Measurements from ENCODE around the gene CCDC106.

DNA sequence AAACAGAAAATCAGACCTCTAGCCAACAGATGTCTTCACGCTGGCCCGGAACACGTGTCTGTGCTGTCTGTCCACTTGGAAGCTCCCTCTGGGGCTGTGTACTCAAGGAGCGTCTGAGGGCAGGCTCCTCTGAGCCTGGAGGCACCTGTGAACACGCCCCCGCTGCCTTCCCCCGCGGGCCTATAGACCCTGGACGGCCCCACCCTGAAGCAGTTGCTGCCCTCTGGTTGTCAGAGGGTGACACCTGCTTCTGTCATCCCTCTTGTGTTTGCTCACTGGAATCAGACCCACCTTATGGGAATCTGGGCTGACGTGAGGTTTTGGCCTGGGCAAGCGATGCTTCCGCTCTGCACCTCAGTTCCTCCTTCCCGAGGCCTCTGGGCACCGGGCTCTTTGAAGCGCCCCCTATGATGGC is 46.2 kb downstream of the CCDC106 start:
- TF ChIP-seq, protein P1, sequence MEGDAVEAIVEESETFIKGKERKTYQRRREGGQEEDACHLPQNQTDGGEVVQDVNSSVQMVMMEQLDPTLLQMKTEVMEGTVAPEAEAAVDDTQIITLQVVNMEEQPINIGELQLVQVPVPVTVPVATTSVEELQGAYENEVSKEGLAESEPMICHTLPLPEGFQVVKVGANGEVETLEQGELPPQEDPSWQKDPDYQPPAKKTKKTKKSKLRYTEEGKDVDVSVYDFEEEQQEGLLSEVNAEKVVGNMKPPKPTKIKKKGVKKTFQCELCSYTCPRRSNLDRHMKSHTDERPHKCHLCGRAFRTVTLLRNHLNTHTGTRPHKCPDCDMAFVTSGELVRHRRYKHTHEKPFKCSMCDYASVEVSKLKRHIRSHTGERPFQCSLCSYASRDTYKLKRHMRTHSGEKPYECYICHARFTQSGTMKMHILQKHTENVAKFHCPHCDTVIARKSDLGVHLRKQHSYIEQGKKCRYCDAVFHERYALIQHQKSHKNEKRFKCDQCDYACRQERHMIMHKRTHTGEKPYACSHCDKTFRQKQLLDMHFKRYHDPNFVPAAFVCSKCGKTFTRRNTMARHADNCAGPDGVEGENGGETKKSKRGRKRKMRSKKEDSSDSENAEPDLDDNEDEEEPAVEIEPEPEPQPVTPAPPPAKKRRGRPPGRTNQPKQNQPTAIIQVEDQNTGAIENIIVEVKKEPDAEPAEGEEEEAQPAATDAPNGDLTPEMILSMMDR (IDR thresholded peaks at IDR 0.05; ENCODE audit: low read length): no peak
- TF ChIP-seq EZH2 (IDR thresholded peaks at IDR 0.05; ENCODE audit: borderline replicate concordance, low read length): no peak
